GM18498 (cell line): Measurements from ENCODE around the gene ZNF790.
"Not testable (repeated sequence)": the region's sequence is repeated elsewhere in the genome, so short reads cannot be mapped to it uniquely, and the experiment has no call there.

Experiments used
- ATAC-seq: cut with Tn5 transposase; IDR thresholded peaks from one replicate; pipeline ENCODE4 v1.9.1; 2021; ENCODE audit warnings: mild to moderate bottlenecking, moderate library complexity; ENCODE audit not compliant: unreplicated experiment

ZNF790 gene

GRCh38 chr19:36837906-36838783, at the start of gene ZNF790:
ZNF790 (minus strand) TSS chr19:36838387; CDS start chr19:36825619, 12,768 bp downstream.
- ATAC-seq: peak; percentile 89

DNA sequence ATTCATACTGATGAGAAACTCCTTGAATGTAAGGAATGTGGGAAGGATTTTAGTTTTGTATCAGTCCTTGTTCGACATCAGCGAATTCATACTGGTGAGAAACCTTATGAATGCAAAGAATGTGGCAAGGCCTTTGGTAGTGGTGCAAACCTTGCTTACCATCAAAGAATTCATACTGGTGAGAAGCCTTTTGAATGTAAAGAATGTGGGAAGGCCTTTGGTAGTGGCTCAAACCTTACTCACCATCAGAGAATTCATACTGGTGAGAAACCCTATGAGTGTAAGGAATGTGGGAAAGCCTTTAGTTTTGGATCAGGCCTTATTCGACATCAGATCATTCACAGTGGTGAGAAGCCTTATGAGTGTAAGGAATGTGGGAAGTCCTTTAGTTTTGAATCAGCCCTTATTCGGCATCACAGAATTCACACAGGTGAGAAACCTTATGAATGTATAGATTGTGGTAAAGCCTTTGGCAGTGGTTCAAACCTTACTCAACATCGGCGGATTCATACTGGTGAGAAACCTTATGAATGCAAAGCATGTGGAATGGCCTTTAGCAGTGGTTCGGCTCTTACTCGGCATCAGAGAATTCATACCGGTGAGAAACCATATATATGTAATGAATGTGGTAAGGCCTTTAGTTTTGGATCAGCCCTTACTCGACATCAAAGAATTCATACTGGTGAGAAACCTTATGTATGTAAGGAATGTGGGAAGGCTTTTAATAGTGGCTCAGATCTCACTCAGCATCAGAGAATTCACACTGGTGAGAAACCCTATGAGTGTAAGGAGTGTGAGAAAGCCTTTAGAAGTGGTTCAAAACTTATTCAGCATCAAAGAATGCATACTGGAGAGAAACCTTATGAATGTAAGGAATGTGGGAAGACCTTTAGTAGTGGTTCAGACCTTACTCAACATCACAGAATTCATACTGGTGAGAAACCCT, 39.1 kb upstream of the ZNF790 start:
- no peak for ATAC-seq

- no peak for ATAC-seq
Measured at GRCh38 chr19:36851898-36852297, 13.7 kb upstream of the ZNF790 start.

GRCh38 chr19:36850559-36851442, 12.6 kb upstream of the ZNF790 start, which contains the start of gene ZNF345:
ZNF345 (plus strand) TSS chr19:36850876; CDS start chr19:36876831, 25,955 bp downstream.
- peak; percentile 80 for ATAC-seq

GRCh38 chr19:36849701-36850558, 11.7 kb upstream of the ZNF790 start:
- peak; percentile 89 for ATAC-seq

DNA sequence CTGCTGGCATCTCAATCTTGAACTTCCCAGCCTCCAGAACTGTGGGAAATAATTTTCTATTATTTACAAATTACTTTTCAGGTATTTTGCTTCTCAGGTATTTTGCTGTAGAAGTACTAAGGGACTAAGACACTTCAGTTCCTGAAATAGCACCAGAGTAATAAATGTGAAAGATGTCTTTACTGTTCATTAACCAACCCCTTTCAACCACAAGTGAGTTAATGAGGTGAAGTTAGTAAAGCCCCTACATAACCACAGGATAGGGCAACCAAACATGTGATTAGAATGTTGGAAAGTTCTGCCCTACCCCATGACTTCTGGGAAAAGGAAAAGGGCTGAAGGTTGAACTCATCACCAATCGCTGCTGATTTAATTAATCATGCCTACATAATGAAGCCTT, 9.8 kb upstream of the ZNF790 start:
- no peak for ATAC-seq

DNA sequence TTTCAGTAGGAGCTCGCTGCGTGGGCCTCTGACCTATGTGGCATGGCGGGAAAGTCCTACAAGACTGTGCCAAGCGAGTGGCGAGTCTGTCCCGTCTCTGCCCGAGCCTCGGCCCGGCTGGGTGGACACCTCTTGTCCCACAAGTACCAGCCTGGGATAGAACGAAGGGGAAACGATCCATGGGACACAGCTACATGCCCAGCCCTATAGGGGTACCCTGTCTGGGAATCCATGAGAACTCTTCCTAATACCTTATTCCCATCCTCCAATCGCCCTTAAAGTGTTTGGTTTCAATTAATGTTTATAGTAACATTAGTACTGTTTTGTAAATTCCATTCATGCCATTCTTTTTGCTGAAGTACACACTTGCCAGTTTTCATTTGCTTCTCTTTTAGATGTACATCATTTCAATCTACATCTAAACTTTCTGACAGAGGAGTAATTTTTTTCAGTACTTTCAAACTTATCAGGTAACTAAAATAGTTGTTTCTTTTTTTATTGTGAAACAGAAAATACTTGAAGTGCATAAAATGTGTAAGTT, 667 bp upstream of the ZNF790 start:
- ATAC-seq: no peak

DNA sequence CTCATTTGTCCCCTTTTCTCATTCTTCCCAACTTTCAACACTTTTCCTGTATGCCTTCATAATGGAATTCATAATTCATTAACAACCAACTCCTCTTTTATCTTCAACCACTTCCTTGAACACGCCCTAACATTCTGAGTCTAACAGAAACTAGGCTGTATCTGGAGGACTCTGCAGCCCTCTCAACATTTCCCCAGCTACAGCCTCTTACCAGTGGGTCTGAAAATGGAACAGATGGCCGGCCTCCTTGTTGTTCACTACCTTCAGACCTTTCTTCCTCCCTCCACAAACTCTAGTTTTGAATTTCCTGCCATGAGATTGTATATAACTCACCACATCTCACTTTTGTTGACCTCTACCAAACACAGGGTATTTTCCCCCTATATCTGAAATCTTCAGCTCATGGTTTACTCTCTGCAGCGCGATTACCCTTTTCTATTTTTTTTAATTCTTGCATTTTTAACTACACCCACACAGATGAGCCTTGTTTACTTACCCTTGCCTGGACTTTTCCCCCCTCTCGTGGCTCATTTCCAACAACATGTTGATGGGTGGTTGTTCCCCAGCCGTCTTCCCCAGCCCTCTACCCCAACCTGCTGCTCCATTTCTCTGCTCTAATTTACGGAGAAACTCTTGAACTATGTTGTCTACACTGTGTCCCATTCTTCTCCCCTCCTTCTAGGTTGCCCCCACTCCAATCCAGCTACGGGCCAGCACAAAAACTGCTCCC, 846 bp downstream of the ZNF790 start:
- ATAC-seq: peak; percentile 12

DNA sequence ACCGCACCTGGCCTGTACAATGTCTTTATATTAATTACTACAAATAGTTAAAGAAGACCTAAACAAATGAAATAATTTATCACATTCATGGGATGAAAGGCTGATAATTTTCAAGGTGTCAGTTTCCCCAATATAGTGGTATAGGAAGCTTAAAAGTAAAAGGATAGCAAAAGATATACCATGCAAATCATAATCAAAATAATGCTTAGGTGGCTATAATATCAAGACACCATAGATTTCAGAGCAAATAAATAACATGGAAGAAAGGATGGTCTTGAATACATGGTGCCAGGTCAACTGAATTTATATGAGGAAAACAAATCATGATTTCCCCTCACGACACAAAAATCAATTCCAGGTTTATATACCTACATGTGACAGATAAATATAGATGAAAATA, 4.8 kb downstream of the ZNF790 start:
- no peak for ATAC-seq

- no peak for ATAC-seq
Measured at GRCh38 chr19:36821758-36822157, 16.4 kb downstream of the ZNF790 start.

- ATAC-seq: no peak
Measured at GRCh38 chr19:36819130-36819630, 19.0 kb downstream of the ZNF790 start.

- no peak for ATAC-seq
Measured at GRCh38 chr19:36807029-36807428, 31.2 kb downstream of the ZNF790 start.

DNA sequence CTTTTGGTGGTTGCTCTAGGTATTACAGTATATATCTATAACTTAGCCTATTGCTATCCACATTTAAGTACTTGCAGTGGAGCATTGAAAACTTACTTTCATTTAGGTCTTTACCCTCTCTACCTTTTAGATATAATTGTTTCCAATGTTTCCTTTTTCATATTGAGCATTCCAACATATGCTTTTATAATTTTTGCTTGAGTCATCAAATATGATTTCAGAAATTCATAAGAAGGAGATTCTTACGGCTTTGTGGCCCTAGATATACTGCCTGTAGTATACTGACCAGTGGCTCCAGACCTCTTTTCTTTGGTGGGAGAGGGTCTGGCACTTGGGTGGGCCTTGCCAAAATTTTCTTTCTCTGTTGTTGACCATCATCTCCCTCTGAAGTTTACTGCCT, 32.8 kb downstream of the ZNF790 start:
- no peak for ATAC-seq

GRCh38 chr19:36797786-36798108, 40.4 kb downstream of the ZNF790 start:
- ATAC-seq: no peak

DNA sequence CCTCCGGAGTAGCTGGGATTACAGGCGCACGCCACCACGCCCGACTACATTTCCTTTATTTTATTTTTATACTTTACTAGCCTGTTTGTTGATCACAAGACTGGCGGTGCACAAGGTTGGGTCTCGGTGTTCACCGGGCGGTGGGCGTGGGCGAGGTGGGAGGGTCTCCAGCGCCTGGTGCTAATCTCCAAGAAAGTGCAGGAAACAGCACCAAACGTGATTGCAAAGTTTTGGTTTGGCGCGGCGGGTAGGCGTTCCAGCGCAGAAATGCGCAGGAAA, 41.5 kb downstream of the ZNF790 start:
- no peak for ATAC-seq

GRCh38 chr19:36791420-36792141, 46.6 kb downstream of the ZNF790 start:
- ATAC-seq: not testable (repeated sequence)

- ATAC-seq: no peak
Measured at GRCh38 chr19:36775768-36776167, 62.4 kb downstream of the ZNF790 start.

GRCh38 chr19:36773223-36773579, 65.0 kb downstream of the ZNF790 start:
- ATAC-seq: peak; percentile 10
